GM12891 (cell line): Measurements from ENCODE around the gene LRMDA.

Experiments used
- DNase-seq: peaks from one replicate; pipeline ENCODE4 v3.0.0; 2011; ENCODE audit warnings: low spot score; ENCODE audit not compliant: insufficient read length
- FAIRE-seq: peaks from 2 replicates; lab custom pipeline; 2011; peaks lifted over from hg19 to GRCh38; lab: Jason Lieb, UNC
- PAX5 ChIP-seq: IDR thresholded peaks from 2 replicates; pipeline ENCODE4 v1.6.1; 2011; ENCODE audit warnings: low read length, moderate library complexity, mild to moderate bottlenecking; ENCODE audit not compliant: insufficient read depth, severe bottlenecking
- POLR2A ChIP-seq: IDR thresholded peaks from 2 replicates; pipeline ENCODE4 v1.6.1; 2011; ENCODE audit warnings: low read depth, low read length, control low read depth
- POLR2AphosphoS5 ChIP-seq: IDR thresholded peaks from 2 replicates; pipeline ENCODE4 v1.6.1; 2011; ENCODE audit warnings: low read depth, low read length, control low read depth
- POU2F2 ChIP-seq: IDR thresholded peaks from 2 replicates; pipeline ENCODE4 v1.6.1; 2011; ENCODE audit warnings: low read depth, mild to moderate bottlenecking, control low read depth, low read length, moderate library complexity
- SPI1 ChIP-seq: IDR thresholded peaks from 2 replicates; pipeline ENCODE4 v1.6.1; 2011; ENCODE audit warnings: low read depth, low read length, control low read depth
- TAF1 ChIP-seq: IDR thresholded peaks from 2 replicates; pipeline ENCODE4 v1.6.1; 2011; ENCODE audit warnings: low read depth, low read length, control low read depth

LRMDA gene

GRCh38 chr10:75397496-75398199, 33.8 kb upstream of the LRMDA start:
- no peak for FAIRE-seq
- no peak for DNase-seq
- TF ChIP-seq POLR2AphosphoS5 (no peak), TAF1 (no peak), PAX5 (no peak), SPI1 (no peak), POLR2A (no peak), POU2F2 (no peak)

GRCh38 chr10:75398200-75398691, 33.2 kb upstream of the LRMDA start:
- no peak for FAIRE-seq
- TF ChIP-seq SPI1, result no peak
- TF ChIP-seq PAX5, result no peak
- no peak for TF ChIP-seq POLR2A
- no peak for TF ChIP-seq POLR2AphosphoS5
- TF ChIP-seq TAF1, result no peak
- no peak for TF ChIP-seq POU2F2
- DNase-seq, result no peak

- TF ChIP-seq PAX5, result no peak
- TF ChIP-seq TAF1, result no peak
- TF ChIP-seq SPI1, result no peak
- TF ChIP-seq POLR2AphosphoS5, result no peak
- TF ChIP-seq POLR2A, result no peak
- no peak for TF ChIP-seq POU2F2
- FAIRE-seq (no peak), DNase-seq (no peak)
Observed at GRCh38 chr10:75398692-75399460, 32.5 kb upstream of the LRMDA start.

- no peak for FAIRE-seq
- peak; percentile 62 for DNase-seq
- TF ChIP-seq POLR2AphosphoS5 (no peak), PAX5 (no peak), TAF1 (no peak), POU2F2 (no peak), SPI1 (no peak), POLR2A (no peak)
Observed at GRCh38 chr10:75399461-75400162, 31.8 kb upstream of the LRMDA start.

- peak; percentile 31 for DNase-seq
- TF ChIP-seq POU2F2 (no peak), PAX5 (no peak), TAF1 (no peak), POLR2A (no peak), SPI1 (no peak), POLR2AphosphoS5 (no peak)
- no peak for FAIRE-seq
Observed at GRCh38 chr10:75400163-75400770, 31.2 kb upstream of the LRMDA start.

- FAIRE-seq (no peak), DNase-seq (peak; percentile 37)
- no peak for TF ChIP-seq POU2F2
- TF ChIP-seq POLR2A, result no peak
- TF ChIP-seq PAX5, result no peak
- no peak for TF ChIP-seq SPI1
- no peak for TF ChIP-seq POLR2AphosphoS5
- TF ChIP-seq TAF1, result no peak
Observed at GRCh38 chr10:75400771-75401568, 30.5 kb upstream of the LRMDA start.

GRCh38 chr10:75401569-75402485, 29.6 kb upstream of the LRMDA start, which contains the start of gene ZNF503:
Gene ZNF503 (minus strand): TSS chr10:75401764. CDS start chr10:75401419, 345 bp downstream.
- FAIRE-seq, result no peak
- peak; percentile 44 for DNase-seq

More at GRCh38 chr10:75401569-75402485, 29.6 kb upstream of the LRMDA start, which contains the start of gene ZNF503:
- no peak for TF ChIP-seq POU2F2
- TF ChIP-seq PAX5, result no peak
- TF ChIP-seq POLR2A, result no peak
- TF ChIP-seq TAF1, result no peak
- TF ChIP-seq SPI1, result no peak
- TF ChIP-seq POLR2AphosphoS5, result no peak
